ENCODE measurements around the gene MAP1B.

- TF ChIP-seq POLR2AphosphoS5 (IDR thresholded peaks at IDR 0.05): no peak
- TF ChIP-seq CTCF (IDR thresholded peaks at IDR 0.05): no peak
- no peak for TF ChIP-seq POLR2A (IDR thresholded peaks at IDR 0.05)
- no peak for TF ChIP-seq EP300 (IDR thresholded peaks at IDR 0.05; ENCODE audit: low read depth)
Observed at GRCh38 chr5:72114629-72115028, 7.4 kb downstream of the MAP1B start.

All from transverse colon (tissue), 4 donors.